WI38 (cell line): Measurements from ENCODE around the gene GPR173.
A peak's percentile ranks its signal among the peaks of the same experiment; 100 is the strongest.

Experiments used
- H3K4me3 ChIP-seq: 2 replicates; pipeline ENCODE4 v1.5.1; 2011; ENCODE audit warnings: low read depth, mild to moderate bottlenecking, control low read depth, low read length
- CTCF ChIP-seq: IDR thresholded peaks from 2 replicates; pipeline ENCODE4 v1.5.1; 2012; ENCODE audit warnings: low read depth, mild to moderate bottlenecking, control low read depth, low read length

The GPR173 gene

GRCh38 chrX:53077207-53078197, 28.9 kb downstream of the GPR173 start:
- TF ChIP-seq CTCF: no peak
- no peak overlapping the region for H3K4me3 ChIP-seq

- no peak overlapping the region for H3K4me3 ChIP-seq
- TF ChIP-seq CTCF: no peak
These were observed 30.4 kb downstream of the GPR173 start for GRCh38 chrX:53078943-53079342.

- no peak for TF ChIP-seq CTCF
- H3K4me3 ChIP-seq: no peak overlapping the region
These were observed 32.3 kb downstream of the GPR173 start for GRCh38 chrX:53080628-53081580.

- peak within 1 kb of the TSS; percentile 72 for H3K4me3 ChIP-seq
- TF ChIP-seq CTCF: no peak
These were observed 33.6 kb downstream of the GPR173 start, which contains the start of gene TSPYL2 for GRCh38 chrX:53081925-53082772. Gene TSPYL2 (plus strand): TSS chrX:53082367. CDS start chrX:53082499, 132 bp downstream.

GRCh38 chrX:53082773-53083616, 34.4 kb downstream of the GPR173 start:
- H3K4me3 ChIP-seq: peak overlapping the region; percentile 72
- no peak for TF ChIP-seq CTCF

GRCh38 chrX:53084043-53084570, 35.5 kb downstream of the GPR173 start:
- H3K4me3 ChIP-seq: peak overlapping the region; percentile 72
- TF ChIP-seq CTCF: no peak
